Activated CD8-positive, alpha-beta memory T cell treated with anti-CD3 and anti-CD28 coated beads, Interleukin-2, amount 10 ng/mL, durations not matched to agents 7 days and 5 days (primary cell): ENCODE measurements around the gene ADPRH. TPM values are rescaled to one million over a fixed set of nuclear protein-coding genes. Genes with fewer than 3 reads are reported as not detected.
A peak's percentile ranks its signal among the peaks of the same experiment; 100 is the strongest.

Experiments
- ATAC-seq: fragments of 150-1000 bp; cut with Tn5 transposase; one replicate; pipeline ENCODE4 v1.10.0; 2021; ENCODE audit warnings: moderate library complexity
- CTCF ChIA-PET: fragments of 350-600 bp; sonication (Branson Sonifier 250); formaldehyde crosslinking; loops from one replicate; lab custom pipeline; 2021; ENCODE audit warnings: antibody characterized with exemption; lab: Charles Lee
- DNase-seq: peaks from one replicate; pipeline ENCODE4 v3.0.0-alpha.2; 2020
- H3K27ac Mint-ChIP-seq: one replicate; pipeline ENCODE4 v1.8.0; 2021; ENCODE audit warnings: mild to moderate bottlenecking, mixed read lengths
- H3K27me3 Mint-ChIP-seq: one replicate; pipeline ENCODE4 v1.8.0; 2021; ENCODE audit warnings: mixed read lengths
- H3K36me3 Mint-ChIP-seq: one replicate; pipeline ENCODE4 v1.8.0; 2021; ENCODE audit warnings: mild to moderate bottlenecking, mixed read lengths
- H3K4me1 Mint-ChIP-seq: one replicate; pipeline ENCODE4 v1.8.0; 2021; ENCODE audit warnings: mixed read lengths
- H3K4me3 Mint-ChIP-seq: one replicate; pipeline ENCODE4 v1.8.0; 2021; ENCODE audit warnings: mild to moderate bottlenecking, moderate library complexity, mixed read lengths
- H3K9me3 Mint-ChIP-seq: one replicate; pipeline ENCODE4 v1.8.0; 2022; ENCODE audit warnings: low read depth, mixed read lengths
- total RNA-seq, 2 experiments: library from RNA; stranded (reverse); gene quantifications; one replicate each; pipeline ENCODE4 v1.2.3, GENCODE V29; 2021

Gene ADPRH
- total RNA-seq, 2 experiments from 2014 or later, result 6.1 to 19.3 TPM

- Mint-ChIP-seq H3K27me3 (peaks cover 20% of the 10 kb centered on the region), H3K4me3 (no peak overlapping the region), H3K9me3 (no peaks in the 10 kb centered on the region), H3K27ac (no peak overlapping the region), H3K4me1 (peaks cover 18% of the 10 kb centered on the region), H3K36me3 (no peaks in the 10 kb centered on the region)
- DNase-seq, result no peak
- CTCF ChIA-PET, result interaction anchor here (1.0 kb wide), 1 partner anchor 25 kb away, joined by 3 read pairs; no protein-coding TSS in a partner anchor
- no peak for ATAC-seq
Observed at GRCh38 chr3:119604878-119605277, 25.6 kb downstream of the ADPRH start.

GRCh38 chr3:119608405-119609000 is 29.2 kb downstream of the ADPRH start:
- DNase-seq (no peak), ATAC-seq (no peak)
- H3K36me3 Mint-ChIP-seq, result no peaks in the 10 kb centered on the region
- H3K9me3 Mint-ChIP-seq, result no peaks in the 10 kb centered on the region
- peaks cover 37% of the 10 kb centered on the region for H3K27me3 Mint-ChIP-seq
- H3K4me3 Mint-ChIP-seq, result no peak overlapping the region
- CTCF ChIA-PET, result no interaction called here
- peaks cover 5% of the 10 kb centered on the region for H3K4me1 Mint-ChIP-seq
- H3K27ac Mint-ChIP-seq, result no peak overlapping the region

- CTCF ChIA-PET, result no interaction called here
- ATAC-seq, result no peak
- no peaks in the 10 kb centered on the region for H3K9me3 Mint-ChIP-seq
- peaks cover 37% of the 10 kb centered on the region for H3K27me3 Mint-ChIP-seq
- H3K27ac Mint-ChIP-seq, result no peak overlapping the region
- H3K4me1 Mint-ChIP-seq, result peaks cover 5% of the 10 kb centered on the region
- no peaks in the 10 kb centered on the region for H3K36me3 Mint-ChIP-seq
- no peak for DNase-seq
- H3K4me3 Mint-ChIP-seq, result no peak overlapping the region
Observed at GRCh38 chr3:119609301-119609700, 30.0 kb downstream of the ADPRH start.

- H3K27me3 Mint-ChIP-seq, result peaks cover 38% of the 10 kb centered on the region
- CTCF ChIA-PET, result no interaction called here
Observed at GRCh38 chr3:119611664-119612063, 32.4 kb downstream of the ADPRH start.

GRCh38 chr3:119613201-119613600 is 33.9 kb downstream of the ADPRH start:
- H3K9me3 Mint-ChIP-seq, result no peaks in the 10 kb centered on the region
- H3K27me3 Mint-ChIP-seq, result peaks cover 35% of the 10 kb centered on the region
- H3K4me3 Mint-ChIP-seq, result no peak overlapping the region
- no peaks in the 10 kb centered on the region for H3K36me3 Mint-ChIP-seq
- ATAC-seq (no peak), DNase-seq (no peak)
- H3K4me1 Mint-ChIP-seq, result no peaks in the 10 kb centered on the region
- no peak overlapping the region for H3K27ac Mint-ChIP-seq
- CTCF ChIA-PET, result no interaction called here

More at GRCh38 chr3:119611664-119612063, 32.4 kb downstream of the ADPRH start:
- H3K4me3 Mint-ChIP-seq, result no peak overlapping the region
- ATAC-seq (no peak), DNase-seq (no peak)
- no peaks in the 10 kb centered on the region for H3K9me3 Mint-ChIP-seq
- H3K27ac Mint-ChIP-seq, result no peak overlapping the region
- no peaks in the 10 kb centered on the region for H3K36me3 Mint-ChIP-seq
- no peaks in the 10 kb centered on the region for H3K4me1 Mint-ChIP-seq

GRCh38 chr3:119613872-119614271 is 34.6 kb downstream of the ADPRH start:
- H3K4me1 Mint-ChIP-seq, result no peaks in the 10 kb centered on the region
- no peak for DNase-seq
- no peak overlapping the region for H3K4me3 Mint-ChIP-seq
- H3K27ac Mint-ChIP-seq, result no peak overlapping the region
- H3K36me3 Mint-ChIP-seq, result no peaks in the 10 kb centered on the region
- CTCF ChIA-PET, result no interaction called here
- no peak for ATAC-seq
- H3K27me3 Mint-ChIP-seq, result peaks cover 30% of the 10 kb centered on the region
- H3K9me3 Mint-ChIP-seq, result no peaks in the 10 kb centered on the region

- no peak overlapping the region for H3K27ac Mint-ChIP-seq
- H3K27me3 Mint-ChIP-seq, result peaks cover 11% of the 10 kb centered on the region
- H3K4me1 Mint-ChIP-seq, result no peaks in the 10 kb centered on the region
- no peaks in the 10 kb centered on the region for H3K36me3 Mint-ChIP-seq
- no peaks in the 10 kb centered on the region for H3K9me3 Mint-ChIP-seq
- no peak for ATAC-seq
- H3K4me3 Mint-ChIP-seq, result no peak overlapping the region
- CTCF ChIA-PET, result no interaction called here
- no peak for DNase-seq
Observed at GRCh38 chr3:119616056-119616455, 36.8 kb downstream of the ADPRH start.

GRCh38 chr3:119619094-119619493 is 39.8 kb downstream of the ADPRH start:
- Mint-ChIP-seq H3K27me3 (peaks cover 5% of the 10 kb centered on the region), H3K9me3 (no peaks in the 10 kb centered on the region), H3K27ac (no peak overlapping the region), H3K4me1 (no peaks in the 10 kb centered on the region), H3K4me3 (no peak overlapping the region), H3K36me3 (no peaks in the 10 kb centered on the region)
- ATAC-seq (no peak), DNase-seq (no peak)
- CTCF ChIA-PET, result no interaction called here

- peaks cover 2% of the 10 kb centered on the region for H3K4me1 Mint-ChIP-seq
- no peak overlapping the region for H3K27ac Mint-ChIP-seq
- DNase-seq, result no peak
- CTCF ChIA-PET, result no interaction called here
- no peak overlapping the region for H3K4me3 Mint-ChIP-seq
- no peak for ATAC-seq
- H3K9me3 Mint-ChIP-seq, result no peaks in the 10 kb centered on the region
- peaks cover 5% of the 10 kb centered on the region for H3K27me3 Mint-ChIP-seq
- H3K36me3 Mint-ChIP-seq, result no peaks in the 10 kb centered on the region
Observed at GRCh38 chr3:119620899-119621298, 41.6 kb downstream of the ADPRH start.

- Mint-ChIP-seq H3K27ac (no peak overlapping the region), H3K36me3 (no peaks in the 10 kb centered on the region), H3K4me1 (peaks cover 32% of the 10 kb centered on the region), H3K9me3 (no peaks in the 10 kb centered on the region), H3K27me3 (no peaks in the 10 kb centered on the region), H3K4me3 (no peak overlapping the region)
- CTCF ChIA-PET, result no interaction called here
- ATAC-seq (no peak), DNase-seq (no peak)
Observed at GRCh38 chr3:119624002-119624720, 44.9 kb downstream of the ADPRH start.

GRCh38 chr3:119625451-119626153 is 46.3 kb downstream of the ADPRH start:
- peaks cover 37% of the 10 kb centered on the region for H3K4me1 Mint-ChIP-seq
- no peak overlapping the region for H3K27ac Mint-ChIP-seq
- CTCF ChIA-PET, result no interaction called here
- DNase-seq, result no peak
- ATAC-seq, result no peak
- no peaks in the 10 kb centered on the region for H3K27me3 Mint-ChIP-seq
- H3K4me3 Mint-ChIP-seq, result no peak overlapping the region
- H3K36me3 Mint-ChIP-seq, result no peaks in the 10 kb centered on the region
- no peaks in the 10 kb centered on the region for H3K9me3 Mint-ChIP-seq

GRCh38 chr3:119626196-119626595 is 46.9 kb downstream of the ADPRH start:
- Mint-ChIP-seq H3K4me3 (no peak overlapping the region), H3K4me1 (peaks cover 41% of the 10 kb centered on the region), H3K9me3 (no peaks in the 10 kb centered on the region), H3K36me3 (no peaks in the 10 kb centered on the region), H3K27ac (no peak overlapping the region), H3K27me3 (no peaks in the 10 kb centered on the region)
- DNase-seq, result no peak
- CTCF ChIA-PET, result interaction anchor here (1.2 kb wide), 1 partner anchor 37 kb away, joined by 3 read pairs; no protein-coding TSS in a partner anchor
- no peak for ATAC-seq

GRCh38 chr3:119627461-119627860 is 48.2 kb downstream of the ADPRH start:
- Mint-ChIP-seq H3K36me3 (no peaks in the 10 kb centered on the region), H3K4me1 (peaks cover 41% of the 10 kb centered on the region), H3K27me3 (no peaks in the 10 kb centered on the region), H3K27ac (peak overlapping the region; percentile 33), H3K9me3 (no peaks in the 10 kb centered on the region), H3K4me3 (no peak overlapping the region)
- peak; percentile 65 for ATAC-seq
- DNase-seq, result no peak
- CTCF ChIA-PET, result interaction anchor here (1.1 to 1.5 kb wide), 3 partner anchors 9 to 27 kb away, joined by 3 to 4 read pairs (median 4); no protein-coding TSS in a partner anchor
